Measurements from ENCODE around the gene AAK1.

The AAK1 gene

GRCh38 chr2:69538872-69539548, 104.5 kb downstream of the AAK1 start:
- no peak for DNase-seq (ENCODE audit: low spot score)

DNA sequence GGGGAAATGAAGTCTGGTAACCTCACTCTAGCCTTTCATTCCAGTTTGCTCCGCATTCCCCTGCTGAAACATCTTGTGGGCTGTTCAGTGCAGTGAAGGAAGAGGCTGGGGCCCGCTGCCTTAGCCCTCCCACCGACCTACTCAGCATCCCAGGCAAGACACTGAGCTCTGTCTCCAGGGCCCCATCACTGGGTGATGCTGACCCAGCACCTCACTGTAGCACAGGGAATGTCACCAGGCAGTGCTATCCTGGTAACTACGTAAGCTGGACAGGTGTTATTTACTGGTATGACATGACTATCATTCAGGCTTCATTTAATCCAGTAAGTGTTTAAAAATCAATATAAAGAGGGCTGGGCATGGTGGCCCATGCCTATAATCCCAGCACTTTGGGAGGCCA, 105.3 kb downstream of the AAK1 start:
- DNase-seq (ENCODE audit: low spot score), result no peak

- no peak for DNase-seq (ENCODE audit: low spot score)
These were observed 107.7 kb downstream of the AAK1 start for GRCh38 chr2:69535817-69536241.

GRCh38 chr2:69531186-69531585, 112.4 kb downstream of the AAK1 start:
- DNase-seq (ENCODE audit: low spot score), result no peak

- DNase-seq (ENCODE audit: low spot score), result peak; percentile 14
These were observed 114.1 kb downstream of the AAK1 start for GRCh38 chr2:69529480-69529879.

GRCh38 chr2:69525261-69525660, 118.3 kb downstream of the AAK1 start:
- no peak for DNase-seq (ENCODE audit: low spot score)

DNA sequence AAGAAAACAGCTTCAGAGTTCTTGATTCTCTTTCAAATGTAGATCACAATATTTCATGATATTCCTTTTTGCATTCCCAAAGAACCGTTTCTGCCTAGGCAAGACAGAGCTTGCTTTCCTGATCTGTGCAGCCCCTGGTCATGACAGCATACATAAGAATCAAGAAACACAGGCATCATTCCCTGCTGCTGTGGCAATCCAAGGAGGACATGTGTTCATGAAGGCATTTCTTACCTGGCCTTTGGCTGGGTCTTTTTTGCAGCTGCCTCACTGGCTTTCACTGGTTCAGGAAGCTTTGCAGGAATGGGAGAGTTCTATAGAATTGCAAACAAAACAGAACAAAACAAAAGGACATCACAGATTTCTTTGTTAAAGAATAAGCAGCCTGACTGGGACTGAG, 118.7 kb downstream of the AAK1 start:
- DNase-seq (ENCODE audit: low spot score), result no peak

DNA sequence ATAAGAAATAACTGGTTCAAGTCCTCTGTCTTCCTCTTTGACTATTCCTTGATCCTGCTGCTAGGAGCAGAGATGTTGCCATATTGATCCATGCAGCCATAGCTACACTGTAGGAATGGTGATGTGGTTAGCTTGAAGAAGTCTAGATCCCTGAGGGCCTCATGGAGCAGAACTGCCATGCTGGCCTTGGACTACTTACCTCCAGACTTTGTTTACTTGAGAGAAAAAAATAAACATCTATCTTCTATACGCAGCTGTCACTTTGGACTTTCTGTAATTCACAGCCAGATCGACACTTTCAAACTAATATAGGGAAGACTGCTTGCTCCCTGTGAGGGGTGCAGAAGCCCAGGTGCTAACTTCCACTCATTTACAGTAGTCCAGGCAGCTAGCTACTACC, 121.8 kb downstream of the AAK1 start:
- DNase-seq (ENCODE audit: low spot score), result no peak

DNA sequence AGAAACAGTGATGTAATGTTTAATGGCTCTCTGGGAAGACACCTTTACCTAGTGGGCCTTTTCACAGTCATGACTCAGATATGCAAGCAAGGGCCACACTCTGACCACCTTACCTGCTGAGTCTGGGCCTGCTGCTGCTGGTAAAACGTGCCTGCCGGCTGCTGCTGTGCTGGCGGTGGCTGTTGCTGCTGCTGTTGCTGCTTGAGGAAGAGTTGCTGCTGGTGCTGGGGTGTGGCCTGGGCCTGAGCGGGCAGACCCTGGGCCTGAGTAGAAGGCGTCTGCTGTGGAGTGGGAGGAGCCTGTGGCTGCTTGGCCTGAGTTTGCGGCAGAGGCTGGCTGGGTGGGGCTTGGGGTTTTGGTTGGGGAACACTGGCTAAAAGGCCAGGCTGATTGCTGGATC, 124.7 kb downstream of the AAK1 start:
- no peak for DNase-seq (ENCODE audit: low spot score)

GRCh38 chr2:69517410-69517809, 126.1 kb downstream of the AAK1 start:
- no peak for DNase-seq (ENCODE audit: low spot score)

DNA sequence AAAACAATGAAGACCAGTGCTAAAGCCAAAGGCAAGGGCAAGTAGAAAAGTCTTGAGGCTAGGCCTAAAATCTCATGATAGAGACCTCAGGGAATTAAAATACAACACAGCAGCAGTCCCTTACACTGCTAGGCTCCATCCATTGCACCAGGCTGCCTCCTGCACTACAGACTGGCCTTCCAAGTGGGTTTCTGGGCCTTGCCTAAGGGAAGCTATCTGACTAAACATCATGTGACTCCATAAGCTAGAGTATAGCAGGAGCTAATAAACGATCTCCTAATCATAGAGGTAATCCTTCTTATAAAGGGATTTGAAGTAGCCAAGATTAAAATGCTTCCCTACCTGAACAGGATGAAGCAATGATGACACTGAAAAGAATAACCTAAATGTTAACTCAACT, 128.7 kb downstream of the AAK1 start:
- DNase-seq (ENCODE audit: low spot score), result no peak

DNA sequence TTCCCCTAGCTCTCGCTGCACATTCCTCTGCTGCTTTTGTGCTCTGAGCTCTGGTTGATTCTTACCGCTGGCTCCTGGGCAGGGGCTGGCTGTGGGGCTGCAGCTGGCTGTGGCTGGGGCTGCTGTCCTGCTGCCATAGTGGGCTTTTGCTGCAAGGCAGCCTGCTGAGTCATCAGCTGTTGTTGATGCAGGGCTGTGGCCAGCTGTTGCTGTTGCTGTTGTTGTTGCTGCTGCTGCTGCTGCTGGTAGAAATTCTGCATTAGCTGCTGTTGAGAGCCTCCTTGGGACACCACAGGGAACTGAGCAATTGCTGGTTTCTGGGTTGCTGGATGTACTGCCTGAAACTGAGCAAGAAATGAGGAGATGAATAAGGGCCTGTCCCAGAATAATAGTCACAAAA, 129.1 kb downstream of the AAK1 start:
- DNase-seq (ENCODE audit: low spot score), result no peak

- DNase-seq (ENCODE audit: low spot score), result no peak
These were observed 131.1 kb downstream of the AAK1 start for GRCh38 chr2:69512446-69512845.

DNA sequence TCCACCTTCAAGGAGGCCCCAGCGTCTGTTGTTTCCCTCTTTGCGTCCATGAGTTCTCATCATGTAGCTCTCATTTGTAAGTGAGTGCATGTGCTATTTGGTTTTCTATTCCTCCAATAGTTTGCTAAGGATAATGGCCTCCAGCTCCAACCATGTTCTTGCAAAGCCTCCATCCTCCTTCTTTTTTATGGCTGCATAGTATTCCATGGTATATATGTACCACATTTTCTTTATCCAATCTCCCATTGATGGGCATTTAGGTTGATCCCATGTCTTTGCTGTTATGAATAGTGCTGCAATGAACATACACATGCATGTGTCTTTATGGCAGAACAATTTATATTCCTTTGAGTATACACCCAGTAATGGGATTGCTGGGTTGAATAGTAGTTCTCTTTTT, 133.3 kb downstream of the AAK1 start:
- no peak for DNase-seq (ENCODE audit: low spot score)

DNA sequence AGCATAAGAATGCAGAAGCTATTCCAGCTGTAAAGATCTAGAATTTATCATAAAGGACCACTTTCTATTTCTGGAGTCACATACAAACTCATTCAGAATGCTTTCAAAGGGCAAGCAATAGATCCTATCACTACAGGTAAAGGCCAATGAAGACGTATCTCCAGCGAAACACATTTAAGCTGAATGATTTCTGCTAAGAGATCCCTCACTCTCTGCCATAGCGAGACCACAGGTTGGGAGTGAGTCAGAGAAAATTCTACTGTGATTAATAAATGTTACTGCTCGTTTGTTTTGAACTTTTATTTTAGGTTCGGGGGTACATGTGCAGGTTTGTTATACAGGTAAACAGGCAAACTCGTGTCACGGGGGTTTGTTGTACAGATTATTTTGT, 133.8 kb downstream of the AAK1 start:
- DNase-seq (ENCODE audit: low spot score), result no peak

DNA sequence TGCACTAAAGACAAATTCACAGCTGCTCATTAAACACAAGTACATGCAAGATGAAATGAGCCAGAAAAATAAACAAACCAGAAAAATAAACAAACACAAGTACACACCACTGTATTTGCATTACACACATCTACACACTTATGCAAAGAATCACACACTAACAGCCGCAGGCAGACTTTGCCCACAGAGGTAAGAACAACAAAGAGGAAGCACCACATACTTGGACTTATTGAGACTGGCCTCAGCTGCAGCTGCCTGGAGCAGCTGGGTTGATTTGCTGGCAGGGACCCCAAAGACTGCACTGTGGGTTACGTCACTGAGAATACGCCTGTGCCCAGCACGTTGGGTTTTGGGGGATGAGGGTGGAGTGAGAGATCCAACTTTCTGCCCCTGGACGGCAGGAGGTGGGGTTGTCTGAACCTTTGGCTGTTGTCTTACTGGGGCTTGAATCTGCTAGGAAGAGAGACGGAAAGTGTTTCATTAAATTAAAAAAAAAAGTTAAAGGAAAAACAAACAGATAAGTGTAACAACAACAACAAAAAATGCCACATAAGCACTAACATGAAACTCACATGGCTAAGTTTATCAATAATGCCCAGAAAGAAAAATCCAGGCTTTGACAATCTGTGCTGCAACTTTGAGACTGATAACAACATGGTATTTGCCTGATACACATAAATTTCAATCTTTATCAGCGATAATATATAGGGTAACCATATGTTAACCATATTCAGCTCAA, 134.4 kb downstream of the AAK1 start:
- no peak for DNase-seq (ENCODE audit: low spot score)

DNA sequence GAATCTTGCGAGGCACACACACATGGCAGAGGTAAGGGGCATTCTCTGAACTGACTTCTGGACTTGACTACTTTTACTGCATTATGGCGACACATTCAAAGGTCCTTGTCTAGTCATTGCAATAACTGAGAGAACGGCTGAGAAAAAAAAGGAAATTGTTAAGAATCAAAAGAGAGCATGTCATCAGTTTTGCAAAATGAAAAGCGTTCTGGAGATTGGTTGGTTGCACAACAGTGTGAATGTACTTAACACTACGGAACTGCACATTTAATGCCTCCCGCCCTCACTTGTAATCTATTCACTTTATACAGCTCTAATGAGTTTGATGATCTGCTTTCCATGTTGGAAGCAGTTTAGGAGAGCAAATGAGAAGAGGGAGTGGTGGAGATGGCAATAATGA, 137.8 kb downstream of the AAK1 start:
- DNase-seq (ENCODE audit: low spot score), result no peak

- no peak for DNase-seq (ENCODE audit: low spot score)
These were observed 142.2 kb downstream of the AAK1 start for GRCh38 chr2:69501301-69501700.

DNA sequence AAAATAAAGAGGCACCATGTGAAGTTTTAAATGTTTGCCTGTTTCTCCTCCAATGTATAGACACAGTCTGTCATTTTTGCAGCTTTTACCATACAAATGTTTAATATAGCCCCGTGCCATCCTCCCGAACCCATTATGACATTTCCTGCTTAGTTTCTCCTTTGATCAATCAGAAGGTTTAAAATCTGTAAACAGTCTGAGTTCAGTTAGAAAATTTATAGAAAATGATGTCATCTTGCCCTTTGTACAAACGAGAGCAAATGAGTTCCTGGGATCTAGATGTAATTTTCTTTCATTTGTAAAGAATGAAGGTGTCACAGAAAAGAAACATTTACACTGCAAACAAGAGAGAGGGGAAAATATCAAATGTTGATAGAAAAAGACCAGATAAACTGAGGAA, 143.6 kb downstream of the AAK1 start:
- no peak for DNase-seq (ENCODE audit: low spot score)

DNA sequence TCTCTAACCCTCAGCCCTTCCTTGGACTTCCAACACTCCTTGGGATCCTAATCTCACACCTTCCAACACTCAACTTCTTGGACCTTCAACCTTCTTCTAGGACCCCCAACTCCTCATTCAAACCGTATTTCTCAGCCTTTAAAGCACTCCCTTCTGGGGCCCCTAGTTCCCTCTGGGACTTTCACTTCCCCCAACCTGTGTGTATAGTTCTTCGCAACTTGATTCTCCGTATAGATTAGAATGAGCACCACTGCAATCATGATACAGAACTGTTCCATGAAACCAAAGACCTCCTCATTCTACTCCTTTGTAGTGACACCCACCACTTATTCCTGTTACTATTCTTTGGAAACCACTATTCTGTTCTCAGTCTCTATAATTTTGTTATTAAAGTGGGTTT, 144.3 kb downstream of the AAK1 start:
- DNase-seq (ENCODE audit: low spot score), result no peak

DNA sequence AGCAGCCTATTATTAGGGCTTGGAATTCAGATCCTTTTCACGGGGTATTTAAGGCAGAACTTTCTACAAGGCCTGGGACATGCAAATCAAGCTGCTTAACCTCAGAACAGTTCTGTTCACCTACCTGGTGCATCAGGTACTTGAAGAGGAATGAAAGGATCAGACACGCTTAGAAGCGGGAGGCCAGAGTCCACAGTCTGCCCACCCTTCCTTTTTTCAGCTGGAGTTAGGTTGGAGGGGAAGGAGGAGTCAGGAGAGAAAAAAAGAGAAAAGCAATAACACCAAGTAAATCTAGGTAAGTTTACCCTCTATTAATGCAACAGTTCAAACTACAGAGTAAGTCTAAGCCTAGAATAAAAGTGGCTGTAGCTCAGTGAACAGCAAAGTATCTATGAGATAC, 147.7 kb downstream of the AAK1 start:
- DNase-seq (ENCODE audit: low spot score), result no peak

DNA sequence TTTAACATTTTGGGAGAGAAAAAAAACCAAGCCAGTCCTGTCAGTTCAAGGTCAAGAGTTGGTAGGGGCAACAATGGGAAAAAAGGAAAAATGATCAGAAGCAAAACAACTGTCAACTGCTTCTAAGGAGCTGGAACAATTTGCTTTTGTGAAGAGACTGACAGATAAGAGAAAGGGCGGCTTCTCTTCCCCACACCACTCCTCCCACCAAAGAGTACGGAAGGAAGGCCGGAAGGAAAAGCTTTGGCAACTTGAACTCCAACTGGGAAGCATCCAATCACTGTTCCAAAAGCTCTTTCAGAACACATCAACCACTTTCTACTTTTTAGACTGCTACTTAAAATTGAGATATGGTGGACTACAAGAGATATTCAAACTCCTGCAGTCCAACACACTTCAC, 148.5 kb downstream of the AAK1 start:
- DNase-seq (ENCODE audit: low spot score), result no peak

GRCh38 chr2:69494126-69494525, 149.4 kb downstream of the AAK1 start:
- DNase-seq (ENCODE audit: low spot score), result no peak

- DNase-seq (ENCODE audit: low spot score), result no peak
These were observed 150.3 kb downstream of the AAK1 start for GRCh38 chr2:69493268-69493667.

Measured in hematopoietic multipotent progenitor cell treated with erythropoietin and hydrocortisone succinate and interleukin-3 and kit ligand, for 17 days (in vitro differentiated cells).